WI38 (cell line): Measurements from ENCODE around the gene NTSR1.
"Not testable (repeated sequence)": the region's sequence is repeated elsewhere in the genome, so short reads cannot be mapped to it uniquely, and the experiment has no call there.

Experiments
- H3K4me3 ChIP-seq: 2 replicates; pipeline ENCODE4 v1.5.1; 2011; ENCODE audit warnings: low read depth, mild to moderate bottlenecking, control low read depth, low read length
- TF ChIP-seq, protein P1 (sequence below): IDR thresholded peaks from 2 replicates; pipeline ENCODE4 v1.5.1; 2012; ENCODE audit warnings: low read depth, mild to moderate bottlenecking, control low read depth, low read length

NTSR1 gene

DNA sequence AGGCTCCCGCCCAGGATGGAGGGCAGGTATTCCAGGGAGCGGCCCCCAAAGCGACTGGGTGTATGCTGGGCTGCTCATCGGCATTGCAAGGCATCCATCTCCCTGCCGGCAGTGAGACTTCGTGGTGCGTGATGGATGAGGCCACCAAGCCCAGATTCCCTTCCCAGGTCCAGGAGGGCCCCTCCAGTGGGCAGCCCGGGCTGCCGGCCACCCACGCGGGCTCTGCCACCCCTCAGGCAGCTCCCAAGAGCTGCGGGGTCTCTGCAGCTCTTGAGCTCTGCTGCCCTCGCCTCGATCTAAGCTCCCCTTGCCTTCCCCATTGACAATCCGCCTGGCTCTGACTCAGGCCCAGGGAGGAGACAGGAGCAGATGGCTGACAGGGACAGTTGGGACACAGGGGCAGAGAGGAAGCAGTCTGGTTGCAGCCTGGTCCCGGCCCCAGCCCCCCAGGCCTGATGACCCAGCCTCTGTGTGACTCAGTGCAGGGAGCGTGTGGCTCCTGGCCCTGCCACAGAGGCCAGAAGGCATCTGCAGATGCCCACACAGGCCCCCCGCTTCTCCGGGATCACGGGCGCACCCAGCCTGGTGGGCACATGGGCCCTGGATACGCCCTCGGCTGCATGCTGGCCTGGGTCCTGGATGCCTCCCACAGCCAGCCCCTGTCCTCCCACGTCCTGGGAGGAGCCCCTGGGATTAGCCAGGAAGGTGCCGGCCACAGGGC lies 33.3 kb upstream of the NTSR1 start:
- H3K4me3 ChIP-seq, result no peak overlapping the region
- TF ChIP-seq, protein P1, sequence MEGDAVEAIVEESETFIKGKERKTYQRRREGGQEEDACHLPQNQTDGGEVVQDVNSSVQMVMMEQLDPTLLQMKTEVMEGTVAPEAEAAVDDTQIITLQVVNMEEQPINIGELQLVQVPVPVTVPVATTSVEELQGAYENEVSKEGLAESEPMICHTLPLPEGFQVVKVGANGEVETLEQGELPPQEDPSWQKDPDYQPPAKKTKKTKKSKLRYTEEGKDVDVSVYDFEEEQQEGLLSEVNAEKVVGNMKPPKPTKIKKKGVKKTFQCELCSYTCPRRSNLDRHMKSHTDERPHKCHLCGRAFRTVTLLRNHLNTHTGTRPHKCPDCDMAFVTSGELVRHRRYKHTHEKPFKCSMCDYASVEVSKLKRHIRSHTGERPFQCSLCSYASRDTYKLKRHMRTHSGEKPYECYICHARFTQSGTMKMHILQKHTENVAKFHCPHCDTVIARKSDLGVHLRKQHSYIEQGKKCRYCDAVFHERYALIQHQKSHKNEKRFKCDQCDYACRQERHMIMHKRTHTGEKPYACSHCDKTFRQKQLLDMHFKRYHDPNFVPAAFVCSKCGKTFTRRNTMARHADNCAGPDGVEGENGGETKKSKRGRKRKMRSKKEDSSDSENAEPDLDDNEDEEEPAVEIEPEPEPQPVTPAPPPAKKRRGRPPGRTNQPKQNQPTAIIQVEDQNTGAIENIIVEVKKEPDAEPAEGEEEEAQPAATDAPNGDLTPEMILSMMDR, result no peak

DNA sequence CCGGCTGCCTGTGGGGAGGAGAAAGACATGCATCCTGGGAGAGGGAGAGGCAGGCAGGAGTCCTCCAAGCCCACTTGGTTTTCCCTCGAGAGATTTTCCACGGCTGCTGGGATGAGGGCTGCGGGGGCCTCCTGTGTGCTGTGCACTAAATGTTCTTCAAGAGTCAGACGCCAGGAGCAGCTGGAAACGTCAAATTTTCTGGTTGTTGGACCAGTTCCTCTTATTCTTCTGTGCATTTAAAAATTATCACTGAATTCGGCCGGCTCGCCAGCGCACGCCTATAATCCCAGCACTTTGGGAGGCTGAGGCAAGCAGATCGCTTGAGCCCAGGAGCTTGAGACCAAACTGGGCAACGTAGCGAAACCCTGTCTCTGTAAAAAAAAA lies 32.8 kb upstream of the NTSR1 start:
- H3K4me3 ChIP-seq, result no peak overlapping the region
- TF ChIP-seq, protein P1, result no peak

DNA sequence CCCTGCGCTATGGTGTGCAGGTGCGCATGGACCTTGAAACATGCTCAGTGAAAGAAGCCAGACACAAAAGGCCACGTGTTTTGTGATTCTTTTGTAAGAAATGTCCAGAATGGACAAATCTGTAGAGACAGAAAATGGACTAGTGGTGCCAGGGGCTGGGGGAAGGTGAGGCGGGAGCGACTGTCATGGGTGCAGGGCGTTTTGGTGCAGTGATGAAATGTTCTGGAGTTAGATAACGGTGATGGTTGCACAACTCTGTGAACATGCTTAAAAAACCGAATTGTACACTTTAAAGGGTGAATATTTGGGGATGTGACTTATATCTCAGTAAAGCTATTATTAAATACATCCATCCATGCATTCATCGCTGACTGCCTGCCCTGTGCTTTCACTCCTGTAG lies 31.7 kb upstream of the NTSR1 start:
- no peak overlapping the region for H3K4me3 ChIP-seq
- TF ChIP-seq, protein P1, result no peak

DNA sequence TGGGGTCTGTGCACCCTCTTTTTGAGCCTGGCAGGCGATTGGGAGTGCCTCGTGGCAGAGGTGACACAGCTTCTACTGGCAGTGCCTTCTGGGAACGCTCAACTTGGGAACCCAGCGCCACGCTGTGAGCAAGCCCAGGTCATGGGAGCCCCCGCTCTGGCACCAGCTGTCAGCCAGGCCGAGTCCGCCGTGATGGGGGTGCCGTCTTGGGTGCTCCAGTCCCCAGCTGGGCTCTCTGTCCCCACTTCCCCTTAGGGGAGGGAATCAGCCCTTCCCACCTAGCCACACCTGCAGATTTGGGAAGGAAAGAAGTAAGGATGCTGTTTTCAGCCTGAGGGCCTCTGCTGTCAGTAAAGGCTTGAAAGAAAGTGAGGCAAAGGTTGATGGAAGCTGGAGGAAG lies 31.0 kb upstream of the NTSR1 start:
- TF ChIP-seq, protein P1, result no peak
- H3K4me3 ChIP-seq, result no peak overlapping the region

DNA sequence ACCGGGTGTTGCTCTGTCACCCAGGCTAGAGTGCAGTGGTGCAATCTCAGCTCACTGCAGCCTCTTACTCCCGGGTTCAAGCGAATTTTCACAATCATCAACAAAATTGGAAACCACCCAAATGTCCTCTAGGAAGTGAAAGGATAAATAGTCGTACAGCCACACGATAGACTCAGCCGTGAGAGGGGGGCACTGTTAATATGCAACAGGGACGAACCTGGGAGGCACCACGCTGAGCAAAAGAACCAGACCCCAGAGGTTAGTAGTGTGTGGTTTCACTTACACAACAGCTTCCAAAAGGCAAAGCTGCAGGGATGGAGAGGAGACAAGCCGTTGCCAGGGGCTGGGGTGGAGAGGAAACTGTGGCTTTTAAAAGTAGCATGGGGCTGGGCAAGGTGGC lies 30.1 kb upstream of the NTSR1 start:
- H3K4me3 ChIP-seq, result no peak overlapping the region
- TF ChIP-seq, protein P1, result no peak

DNA sequence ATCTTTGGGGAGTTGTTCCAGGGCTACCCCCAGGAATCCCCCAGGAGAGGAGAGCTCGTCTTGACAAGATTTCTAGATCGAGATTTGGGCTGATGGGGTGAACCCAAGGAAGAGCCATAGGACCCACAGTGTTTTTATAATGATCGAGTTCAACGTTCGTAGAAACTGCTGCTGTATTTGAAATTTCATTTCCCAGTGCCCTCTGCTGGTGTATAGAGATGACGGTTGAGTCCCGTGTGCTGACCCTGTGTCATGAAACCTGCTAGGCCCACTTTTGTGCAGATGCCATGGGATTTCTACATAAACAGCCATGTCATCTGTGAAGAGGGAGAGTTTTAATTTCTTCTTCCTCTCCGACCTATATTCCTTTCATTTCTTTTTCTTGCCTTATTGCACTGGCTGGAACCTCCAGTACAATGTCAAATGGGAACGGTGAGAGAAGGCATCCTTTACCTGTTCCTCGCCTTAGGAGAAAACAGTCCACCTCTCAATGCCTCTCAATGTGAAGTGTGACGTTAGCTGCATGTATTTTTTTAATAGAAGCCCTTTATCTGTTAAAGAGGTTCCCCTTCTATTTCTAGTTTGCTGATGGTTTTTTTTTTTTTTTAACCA lies 28.6 kb upstream of the NTSR1 start:
- no peak overlapping the region for H3K4me3 ChIP-seq
- TF ChIP-seq, protein P1, result no peak

DNA sequence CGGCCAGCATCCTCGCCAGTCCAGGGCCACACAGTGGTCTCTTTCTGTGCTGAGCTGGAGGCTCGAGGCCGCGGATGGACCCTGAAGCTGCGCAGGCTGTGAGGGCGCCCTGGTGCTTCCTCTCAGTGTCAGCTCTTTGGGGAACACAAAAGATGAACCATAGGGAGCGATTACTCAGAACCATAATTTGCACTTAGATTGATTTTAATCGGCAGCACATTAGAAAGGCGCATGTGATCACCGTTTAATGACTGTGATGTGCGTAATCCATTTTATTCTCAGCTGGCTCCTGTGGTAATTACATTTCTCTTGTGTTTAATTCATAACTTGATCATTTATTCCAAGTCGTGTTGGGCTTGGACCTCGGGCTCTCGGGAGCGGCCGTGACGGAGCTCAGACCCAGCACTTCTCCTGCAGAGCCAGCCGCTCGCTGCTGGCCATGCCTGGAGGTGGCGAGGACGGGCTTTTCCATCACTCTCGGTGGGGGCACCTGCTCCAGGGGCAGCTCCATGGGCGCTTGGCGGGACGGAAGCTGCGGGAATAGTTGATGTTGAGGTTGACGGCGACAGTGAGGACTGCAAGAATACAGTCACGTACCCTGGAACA lies 25.6 kb upstream of the NTSR1 start:
- TF ChIP-seq, protein P1, result no peak
- no peak overlapping the region for H3K4me3 ChIP-seq

DNA sequence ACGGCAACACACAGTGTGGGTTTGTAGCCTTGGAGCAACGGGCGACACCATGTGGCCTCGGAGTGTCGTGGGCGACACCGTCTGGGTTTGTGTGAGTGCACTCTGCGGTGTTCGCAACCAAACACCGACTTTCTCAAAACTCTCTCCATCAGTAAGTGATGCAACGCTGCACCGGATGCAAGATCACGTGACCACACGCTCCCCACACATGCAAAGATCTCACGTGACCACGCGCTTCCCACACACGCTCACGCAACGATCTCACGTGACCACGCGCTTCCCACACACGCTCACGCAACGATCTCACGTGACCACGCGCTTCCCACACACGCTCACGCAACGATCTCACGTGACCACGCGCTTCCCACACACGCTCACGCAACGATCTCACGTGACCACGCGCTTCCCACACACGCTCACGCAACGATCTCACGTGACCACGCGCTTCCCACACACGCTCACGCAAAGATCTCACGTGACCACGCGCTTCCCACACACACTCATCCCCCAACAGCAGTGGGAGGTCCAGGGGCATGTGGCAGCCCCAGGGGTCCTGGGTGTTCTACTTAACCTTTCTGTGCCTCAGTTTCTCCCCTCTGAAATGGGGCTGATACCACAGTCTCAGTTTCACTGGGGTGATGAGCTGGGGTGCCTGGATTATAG lies 24.8 kb upstream of the NTSR1 start:
- H3K4me3 ChIP-seq, result not testable (repeated sequence)
